HG03159 (cell line): Measurements from ENCODE around the gene CEBPE.

ENCODE experiments used
- ATAC-seq: cut with Tn5 transposase; IDR thresholded peaks from one replicate; pipeline ENCODE4 v1.9.1; 2021; ENCODE audit warnings: mild to moderate bottlenecking, moderate library complexity; ENCODE audit not compliant: unreplicated experiment

The CEBPE gene

GRCh38 chr14:23085458-23085857 lies 33.6 kb downstream of the CEBPE start:
- no peak for ATAC-seq

DNA sequence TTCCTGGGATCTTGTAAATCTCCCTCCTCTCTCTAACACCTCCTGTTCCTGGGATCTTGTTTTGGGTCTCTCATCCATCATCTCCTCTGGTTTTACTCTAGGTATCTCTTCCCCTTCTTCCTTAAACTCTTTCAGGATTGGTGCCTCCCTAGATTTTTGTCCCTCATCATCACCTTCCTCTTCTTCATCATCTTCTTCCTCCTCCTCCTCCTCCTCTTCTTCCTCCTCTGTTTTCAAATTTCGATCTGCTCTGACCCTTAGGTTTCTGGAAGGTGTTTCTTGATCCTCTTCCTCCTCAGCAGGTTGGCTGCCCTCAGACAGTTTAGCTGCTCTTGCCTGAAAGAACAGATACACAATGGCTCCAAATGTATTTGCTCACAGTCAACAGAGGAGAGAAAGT lies 38.6 kb downstream of the CEBPE start:
- ATAC-seq = no peak

- no peak for ATAC-seq
Measured at GRCh38 chr14:23079716-23080115, 39.3 kb downstream of the CEBPE start.

- ATAC-seq = no peak
Measured at GRCh38 chr14:23078692-23079116, 40.4 kb downstream of the CEBPE start.

DNA sequence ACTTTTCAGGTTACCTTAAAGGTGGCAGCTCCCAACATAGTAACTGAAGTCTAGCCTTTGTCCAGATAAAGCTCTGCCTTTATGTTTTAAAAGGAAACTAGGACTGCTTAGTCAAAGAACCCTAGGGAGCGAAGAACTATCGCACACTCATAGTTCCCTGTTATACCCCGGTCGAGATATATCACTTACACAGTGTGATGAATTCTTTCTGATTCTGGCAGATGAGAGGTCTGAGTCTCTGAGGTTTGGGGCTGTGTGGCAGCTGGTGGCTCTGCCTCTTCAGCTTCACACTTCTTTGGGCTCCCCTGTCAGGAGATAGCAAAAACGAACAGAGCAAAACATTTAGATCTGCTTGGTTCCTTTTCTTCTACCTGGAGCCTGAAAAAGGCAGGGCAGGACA lies 41.1 kb downstream of the CEBPE start:
- no peak for ATAC-seq

- no peak for ATAC-seq
Measured at GRCh38 chr14:23076785-23077408, 42.2 kb downstream of the CEBPE start.

GRCh38 chr14:23074906-23075305 lies 44.1 kb downstream of the CEBPE start:
- no peak for ATAC-seq

DNA sequence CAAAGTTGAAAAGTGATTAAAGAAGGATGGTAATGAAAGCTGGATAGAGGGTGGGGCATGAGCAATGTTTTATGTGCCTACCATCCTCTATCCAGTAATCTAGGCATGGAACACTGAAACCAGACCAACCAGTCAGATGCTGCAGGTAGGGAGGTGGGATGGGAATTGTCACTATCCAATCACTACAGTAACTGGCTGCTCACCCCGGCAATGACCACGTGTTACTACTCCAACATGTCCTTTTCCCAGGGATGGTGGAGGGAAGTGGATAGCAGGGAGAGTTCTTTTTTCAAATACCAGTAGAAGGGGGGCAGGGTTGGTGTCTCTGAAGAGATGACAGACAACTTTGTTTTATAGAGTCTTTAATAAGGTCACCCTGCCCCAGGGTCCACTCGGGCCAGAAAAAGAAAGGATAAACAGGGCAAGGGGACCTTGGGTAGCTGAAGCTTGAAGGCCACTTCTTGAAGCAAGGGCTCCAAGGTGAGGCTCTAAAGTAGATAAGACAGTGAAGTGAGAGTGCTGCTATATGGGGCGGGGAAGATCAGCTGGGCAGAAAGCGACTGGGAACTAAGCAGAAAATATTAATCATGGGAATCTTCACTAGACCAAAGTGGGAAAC lies 47.0 kb downstream of the CEBPE start:
- no peak for ATAC-seq

DNA sequence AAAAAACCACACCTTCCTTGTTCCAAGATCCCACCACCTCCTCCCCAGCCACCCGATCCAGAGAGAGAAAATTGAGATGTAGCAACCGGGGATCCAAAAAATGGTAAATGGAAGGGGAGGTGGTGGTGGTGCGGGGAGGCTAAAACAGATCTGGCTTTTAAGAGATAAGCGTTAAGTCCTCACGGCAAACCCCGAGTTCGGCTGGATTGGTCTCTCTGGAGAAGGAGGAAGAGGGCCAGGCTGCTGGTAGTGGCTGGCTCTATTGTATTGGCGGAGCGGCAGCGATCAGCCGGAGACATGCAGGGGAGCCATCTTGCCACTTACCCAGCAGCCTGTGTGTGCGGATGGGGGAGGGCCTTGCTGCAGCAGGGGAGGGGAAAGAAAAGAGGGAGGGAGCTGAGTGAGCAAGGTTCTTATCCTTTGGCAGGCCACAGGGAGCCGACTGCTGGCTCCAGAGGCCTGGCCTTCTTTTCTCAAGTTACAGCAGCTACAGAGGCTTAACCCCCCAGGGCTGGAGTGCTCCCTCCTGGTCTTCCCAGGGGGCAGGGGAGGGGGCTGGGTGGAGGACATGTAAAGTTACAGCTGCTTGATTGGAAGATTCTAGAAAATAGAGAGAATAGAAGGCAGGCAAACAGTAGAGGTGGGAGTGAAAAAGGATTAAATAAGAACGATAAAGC lies 47.7 kb downstream of the CEBPE start:
- ATAC-seq = peak; percentile 73

DNA sequence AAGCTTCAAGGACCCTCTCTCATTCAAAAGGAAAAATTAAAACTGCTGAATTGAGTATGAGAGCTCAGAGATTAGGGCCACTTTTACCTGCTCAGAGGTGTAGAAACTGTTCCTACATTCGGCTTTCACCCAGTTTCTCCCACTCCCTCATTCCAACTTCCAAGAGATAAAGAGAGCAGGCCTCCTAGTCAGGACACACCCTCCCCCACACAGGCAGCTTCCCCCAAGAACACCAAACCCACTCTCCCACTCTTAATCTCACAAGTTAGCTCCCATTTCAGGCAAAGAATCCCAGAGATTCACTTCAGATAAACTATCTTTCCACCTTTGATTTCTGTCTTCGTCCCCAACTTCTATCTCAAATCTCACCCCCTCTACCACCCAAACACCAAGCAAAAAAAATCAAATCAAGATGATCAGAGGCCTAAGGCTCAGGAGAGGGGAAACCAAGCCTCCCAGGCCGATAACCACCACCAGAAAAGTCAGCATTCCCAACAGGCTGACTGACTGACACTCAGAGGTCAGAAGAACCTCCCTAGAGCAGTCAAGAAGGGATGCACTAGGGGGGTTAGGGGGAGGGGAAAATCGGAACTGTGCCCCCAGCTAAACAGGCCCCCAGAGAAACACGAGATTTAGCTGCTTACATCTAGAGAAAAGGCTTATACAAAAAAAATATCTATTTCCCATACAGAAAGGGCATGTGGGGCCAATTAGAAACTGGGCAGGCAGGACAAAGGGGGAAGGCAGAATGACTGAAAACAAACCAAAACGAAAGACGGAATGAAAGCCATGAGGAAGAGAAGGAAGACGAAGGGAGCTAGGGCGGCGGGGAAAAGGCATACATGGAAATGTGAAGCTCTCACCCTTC lies 48.6 kb downstream of the CEBPE start:
- no peak for ATAC-seq

DNA sequence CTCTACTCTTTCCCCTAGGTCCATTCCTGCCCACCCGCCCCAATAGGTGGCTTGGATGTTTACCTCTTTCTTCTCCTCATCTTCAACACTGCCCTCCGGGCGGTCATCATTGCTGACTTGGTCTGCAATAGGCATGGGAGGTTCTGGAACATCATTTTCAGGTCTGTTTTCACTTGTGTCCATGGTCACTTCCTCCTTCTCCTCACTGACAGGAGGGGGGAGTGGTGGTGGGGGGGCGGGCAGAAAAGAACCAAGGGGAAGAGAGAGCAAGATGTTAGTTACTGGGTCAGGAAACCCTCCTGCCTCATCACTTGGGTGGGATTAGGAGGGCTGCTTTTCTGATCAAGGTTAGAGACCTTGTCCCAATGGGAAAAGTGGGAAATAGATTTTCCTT lies 49.6 kb downstream of the CEBPE start:
- no peak for ATAC-seq

DNA sequence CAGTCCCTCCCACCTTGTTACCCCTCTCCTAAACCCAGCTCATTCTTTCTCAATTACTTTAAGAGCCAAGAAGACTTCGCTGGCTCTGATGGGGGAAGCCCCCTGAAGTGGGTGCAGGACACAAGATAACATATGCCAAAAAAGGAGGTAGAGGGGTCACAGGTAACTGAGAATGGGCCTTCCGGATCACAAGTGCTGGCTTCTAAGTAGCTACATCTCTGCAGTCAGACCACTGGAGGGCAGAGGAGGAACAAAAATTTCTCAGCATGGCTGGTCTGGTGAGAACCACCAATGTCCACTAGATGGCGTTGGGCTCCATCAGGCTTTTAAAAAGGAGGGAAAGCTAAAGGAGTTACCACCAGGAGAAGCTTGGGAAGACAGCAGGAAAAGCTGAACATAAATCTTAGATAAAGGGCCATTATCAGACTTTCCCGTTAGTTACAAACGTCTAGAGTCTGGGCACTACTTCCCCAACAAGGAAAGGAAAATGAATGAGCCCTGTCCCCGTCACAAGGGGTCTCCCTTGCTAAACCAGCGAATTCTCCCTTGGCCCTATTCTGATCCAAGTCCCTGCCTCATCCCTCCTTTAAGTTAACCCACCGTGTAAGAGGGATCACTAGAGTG lies 50.2 kb downstream of the CEBPE start:
- ATAC-seq = peak; percentile 78

DNA sequence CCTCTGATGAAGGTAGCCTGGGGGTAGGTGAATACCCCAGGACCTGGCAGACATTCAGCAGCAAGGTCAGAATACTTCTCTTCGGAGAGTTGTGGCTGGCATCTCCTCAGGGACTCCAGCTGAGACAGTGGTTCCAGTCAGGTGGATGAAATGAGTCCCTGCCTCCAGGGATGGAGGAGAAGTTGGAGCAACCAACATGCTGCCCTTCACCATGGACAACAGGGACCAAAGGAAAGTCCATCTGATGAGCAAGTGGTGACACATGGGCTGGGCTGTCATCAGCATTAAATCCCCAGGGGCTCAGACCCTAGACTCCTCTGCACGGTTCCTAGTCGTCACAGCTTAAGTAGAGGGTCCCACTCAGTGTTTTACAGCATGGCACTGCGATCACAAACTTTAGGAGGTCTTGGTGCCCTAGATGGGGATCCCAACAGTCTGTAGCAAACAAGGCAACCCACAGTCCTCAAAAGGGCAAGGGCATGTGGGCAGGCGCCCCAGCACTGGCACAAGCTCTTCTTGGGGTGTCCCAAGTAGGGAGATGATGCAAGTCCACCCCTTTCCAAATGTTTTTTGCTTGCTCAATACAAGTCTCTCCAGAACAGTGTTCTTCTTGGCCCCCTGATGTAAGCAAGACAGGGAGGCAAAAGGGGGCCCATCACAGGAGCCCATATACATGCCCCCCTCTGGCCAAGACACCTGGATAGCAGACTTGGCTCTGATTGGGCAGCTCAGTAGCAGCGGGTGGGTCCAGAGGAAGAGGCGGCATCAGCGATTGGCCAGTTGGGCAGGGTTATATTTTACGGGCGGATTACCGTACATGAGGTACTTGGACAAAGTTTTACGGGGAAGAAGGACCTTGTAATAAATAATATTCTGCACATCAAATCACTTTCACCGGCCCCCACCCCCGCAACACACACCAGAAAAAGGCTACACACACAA lies 50.9 kb downstream of the CEBPE start:
- no peak for ATAC-seq
